ENCODE results near the gene FOXP2. TPM values are rescaled to one million over a fixed set of nuclear protein-coding genes. Genes with fewer than 3 reads are reported as not detected.

Gene FOXP2
- total and polyA plus RNA-seq, 2 of the 13 experiments (the other 11 are each of a cell fraction or from before 2014, with no cell fraction given): 0.90 TPM; not detected in 1

GRCh38 chr7:114656466-114656865 lies 241.9 kb downstream of the FOXP2 start (continued):
- TF ChIP-seq ZNF160 (CRISPR knock-in tag; IDR thresholded peaks at IDR 0.05): no peak
- TF ChIP-seq ZNF143 (CRISPR knock-in tag; IDR thresholded peaks at IDR 0.05): no peak
- TF ChIP-seq ZKSCAN5 (CRISPR knock-in tag; IDR thresholded peaks at IDR 0.05): no peak
- TF ChIP-seq ESRRA (CRISPR knock-in tag; IDR thresholded peaks at IDR 0.05; ENCODE audit: low read depth): no peak
- TF ChIP-seq MBD4 (IDR thresholded peaks at IDR 0.05; ENCODE audit: borderline replicate concordance, low read length): no peak
- TF ChIP-seq SAP130 (CRISPR knock-in tag; IDR thresholded peaks at IDR 0.05; ENCODE audit: low read depth): no peak
- TF ChIP-seq KLF6 (CRISPR knock-in tag; IDR thresholded peaks at IDR 0.05): no peak
- TF ChIP-seq MEF2D (CRISPR knock-in tag; IDR thresholded peaks at IDR 0.05): no peak
- TF ChIP-seq SRSF1 (optimal IDR thresholded peaks at IDR 0.05; ENCODE audit: low read depth, low read length): no peak

- Histone ChIP-seq H3K27me3 (ENCODE audit: control insufficient read depth in 1 of 2, insufficient read depth in 2 of 2, low read length in 2 of 2) (no peaks in the 10 kb centered on the region; a peak in 1 of 5 replicates), H3K79me2 (ENCODE audit: insufficient read depth, low read length) (no peaks in the 10 kb centered on the region), H3K4me3 (replicated peaks in 1 of 3; ENCODE audit: insufficient read depth in 1 of 3, low read depth in 2 of 3, low read length in 3 of 3) (no peak overlapping the region), H4K20me1 (ENCODE audit: insufficient read depth, low read length) (no peaks in the 10 kb centered on the region), H2AFZ (ENCODE audit: low read length) (no peak overlapping the region), H3K27ac (ENCODE audit: extremely low read length, insufficient read depth, low read length) (no peak overlapping the region), H3K9ac (ENCODE audit: insufficient read depth, low read depth, low read length) (no peak overlapping the region), H3K4me1 (ENCODE audit: insufficient read depth, low read length) (peaks cover 7% of the 10 kb centered on the region; the same call in 1 of the 2 replicates), H3K4me2 (ENCODE audit: low read depth, low read length) (no peak overlapping the region), H3K9me3 (ENCODE audit: low read length) (no peaks in the 10 kb centered on the region), H3K36me3 (replicated peaks in 1 of 2; ENCODE audit: control insufficient read depth in 1 of 2, insufficient read depth in 2 of 2, low read length in 2 of 2) (no peaks in the 10 kb centered on the region)
- WGBS (ENCODE audit: low lambda C conversion rate): 14% methylated on average over 2 of the region's 2 CpGs
- intact Hi-C loops (cut with micrococcal nuclease; ENCODE audit: unreplicated experiment) (no loop called here), in situ Hi-C loops (cut with HindIII; ENCODE audit: extremely low pct_ligation_motif_present, low pct_unique_long_range_greater_than_20kb) (no loop called here)
- POLR2A ChIA-PET: no interaction called here
- DNase-seq (ENCODE audit: low spot score) (no peak), FAIRE-seq (no peak), ATAC-seq (no peak)
- CTCF ChIA-PET (ENCODE audit: low intra/inter-chr PET ratio, low total read pairs): no interaction called here
- no TSS peak for BruUV-seq (replicated peaks)
- TF ChIP-seq BRCA1 (CRISPR knock-in tag; IDR thresholded peaks at IDR 0.05) (no peak), ZNF576 (CRISPR knock-in tag; IDR thresholded peaks at IDR 0.05) (no peak), AGO2 (optimal IDR thresholded peaks at IDR 0.05; ENCODE audit: low read depth, low read length) (no peak), ZBTB49 (CRISPR knock-in tag; IDR thresholded peaks at IDR 0.05; ENCODE audit: borderline replicate concordance) (no peak), NCOA5 (CRISPR knock-in tag; IDR thresholded peaks at IDR 0.05) (no peak), RBFOX2 (IDR thresholded peaks at IDR 0.05; ENCODE audit: low read depth, low read length) (no peak), PHF8 (CRISPR knock-in tag; IDR thresholded peaks at IDR 0.05) (no peak), ZNF430 (CRISPR knock-in tag; IDR thresholded peaks at IDR 0.05) (no peak), CAMTA2 (CRISPR knock-in tag; IDR thresholded peaks at IDR 0.05; ENCODE audit: borderline replicate concordance) (no peak), ZSCAN5A (CRISPR knock-in tag; IDR thresholded peaks at IDR 0.05; ENCODE audit: borderline replicate concordance) (no peak), ZNF615 (CRISPR knock-in tag; IDR thresholded peaks at IDR 0.05; ENCODE audit: borderline replicate concordance) (no peak), CREB1 (IDR thresholded peaks at IDR 0.05) (no peak), CREB1 (CRISPR knock-in tag; IDR thresholded peaks at IDR 0.05) (no peak), HNF4G (IDR thresholded peaks at IDR 0.05; ENCODE audit: borderline replicate concordance, low read depth, low read length) (no peak), HNF4G (CRISPR knock-in tag; IDR thresholded peaks at IDR 0.05; ENCODE audit: borderline replicate concordance, low read depth) (no peak)
These were observed 242.7 kb downstream of the FOXP2 start for GRCh38 chr7:114657279-114657678.
